PFSK-1 (cell line): Measurements from ENCODE around the gene PC.

Experiments
- FOXP2 ChIP-seq: optimal IDR thresholded peaks from 2 replicates; pipeline ENCODE3; 2011; ENCODE audit warnings: borderline replicate concordance, control low read depth, inconsistent platforms; ENCODE audit not compliant: insufficient read depth; ENCODE audit errors: extremely low read length, extremely low read depth
- POLR2AphosphoS5 ChIP-seq: IDR thresholded peaks from 2 replicates; pipeline ENCODE4 v1.6.1; 2012; ENCODE audit warnings: low read depth, mild to moderate bottlenecking, control low read depth, low read length, moderate library complexity
- SIN3A ChIP-seq: IDR thresholded peaks from 2 replicates; pipeline ENCODE4 v1.6.1; 2012; ENCODE audit warnings: mild to moderate bottlenecking, low read length, moderate library complexity, borderline replicate concordance; ENCODE audit not compliant: insufficient read depth
- TAF1 ChIP-seq: IDR thresholded peaks from 2 replicates; pipeline ENCODE4 v1.6.1; 2012; ENCODE audit warnings: low read length, control low read depth, borderline replicate concordance; ENCODE audit not compliant: insufficient read depth
- TF ChIP-seq, protein P1 (sequence below), 2 experiments: IDR thresholded peaks; 2 replicates each; pipeline versions ENCODE4 v1.6.1 to v1.8.0; 2011 to 2012; ENCODE audit warnings: low read depth in 2 of 2, low read length in 2 of 2, control low read depth in 1 of 2, inconsistent platforms in 1 of 2, mild to moderate bottlenecking in 1 of 2, moderate library complexity in 1 of 2; ENCODE audit not compliant: insufficient read depth in 1 of 2

The PC gene

GRCh38 chr11:66882561-66883015 is 75.6 kb downstream of the PC start:
- TF ChIP-seq POLR2AphosphoS5, result no peak
- no peak for TF ChIP-seq SIN3A
- TF ChIP-seq, protein P1, sequence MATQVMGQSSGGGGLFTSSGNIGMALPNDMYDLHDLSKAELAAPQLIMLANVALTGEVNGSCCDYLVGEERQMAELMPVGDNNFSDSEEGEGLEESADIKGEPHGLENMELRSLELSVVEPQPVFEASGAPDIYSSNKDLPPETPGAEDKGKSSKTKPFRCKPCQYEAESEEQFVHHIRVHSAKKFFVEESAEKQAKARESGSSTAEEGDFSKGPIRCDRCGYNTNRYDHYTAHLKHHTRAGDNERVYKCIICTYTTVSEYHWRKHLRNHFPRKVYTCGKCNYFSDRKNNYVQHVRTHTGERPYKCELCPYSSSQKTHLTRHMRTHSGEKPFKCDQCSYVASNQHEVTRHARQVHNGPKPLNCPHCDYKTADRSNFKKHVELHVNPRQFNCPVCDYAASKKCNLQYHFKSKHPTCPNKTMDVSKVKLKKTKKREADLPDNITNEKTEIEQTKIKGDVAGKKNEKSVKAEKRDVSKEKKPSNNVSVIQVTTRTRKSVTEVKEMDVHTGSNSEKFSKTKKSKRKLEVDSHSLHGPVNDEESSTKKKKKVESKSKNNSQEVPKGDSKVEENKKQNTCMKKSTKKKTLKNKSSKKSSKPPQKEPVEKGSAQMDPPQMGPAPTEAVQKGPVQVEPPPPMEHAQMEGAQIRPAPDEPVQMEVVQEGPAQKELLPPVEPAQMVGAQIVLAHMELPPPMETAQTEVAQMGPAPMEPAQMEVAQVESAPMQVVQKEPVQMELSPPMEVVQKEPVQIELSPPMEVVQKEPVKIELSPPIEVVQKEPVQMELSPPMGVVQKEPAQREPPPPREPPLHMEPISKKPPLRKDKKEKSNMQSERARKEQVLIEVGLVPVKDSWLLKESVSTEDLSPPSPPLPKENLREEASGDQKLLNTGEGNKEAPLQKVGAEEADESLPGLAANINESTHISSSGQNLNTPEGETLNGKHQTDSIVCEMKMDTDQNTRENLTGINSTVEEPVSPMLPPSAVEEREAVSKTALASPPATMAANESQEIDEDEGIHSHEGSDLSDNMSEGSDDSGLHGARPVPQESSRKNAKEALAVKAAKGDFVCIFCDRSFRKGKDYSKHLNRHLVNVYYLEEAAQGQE (IDR thresholded peaks at IDR 0.05; ENCODE audit: insufficient read depth in 1 of 2, low read depth in 2 of 2, low read length in 2 of 2), result no peak
- TF ChIP-seq FOXP2, result no peak
- TF ChIP-seq TAF1, result no peak

DNA sequence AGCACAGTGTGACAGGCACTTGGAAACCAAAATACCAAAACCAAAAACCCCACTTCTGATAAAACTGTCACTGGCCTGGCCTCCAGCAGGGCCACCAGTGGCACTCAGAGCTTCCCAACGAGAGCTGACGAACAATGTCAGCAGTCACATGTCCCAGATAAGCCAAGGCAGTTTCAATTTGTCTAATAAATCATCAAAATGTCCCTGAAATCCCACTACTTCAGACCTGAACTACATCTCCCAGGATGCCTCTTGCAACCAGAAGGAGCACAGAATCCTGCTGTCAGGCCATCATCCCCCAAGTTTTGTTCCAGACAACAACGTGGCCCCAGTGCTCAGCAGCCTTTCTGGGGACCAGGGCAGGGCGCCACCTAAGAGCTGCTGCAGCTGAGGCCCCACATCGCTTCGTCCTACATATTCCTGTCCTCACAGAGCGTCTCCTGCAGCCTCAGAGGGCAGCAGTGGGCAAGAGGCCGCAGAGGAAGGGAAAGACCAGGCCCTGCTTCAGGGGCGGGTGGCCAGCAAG is 76.2 kb downstream of the PC start:
- TF ChIP-seq POLR2AphosphoS5 (no peak), FOXP2 (no peak)

GRCh38 chr11:66881451-66881835 is 76.7 kb downstream of the PC start:
- TF ChIP-seq TAF1 (no peak), FOXP2 (no peak), SIN3A (no peak), POLR2AphosphoS5 (no peak)

DNA sequence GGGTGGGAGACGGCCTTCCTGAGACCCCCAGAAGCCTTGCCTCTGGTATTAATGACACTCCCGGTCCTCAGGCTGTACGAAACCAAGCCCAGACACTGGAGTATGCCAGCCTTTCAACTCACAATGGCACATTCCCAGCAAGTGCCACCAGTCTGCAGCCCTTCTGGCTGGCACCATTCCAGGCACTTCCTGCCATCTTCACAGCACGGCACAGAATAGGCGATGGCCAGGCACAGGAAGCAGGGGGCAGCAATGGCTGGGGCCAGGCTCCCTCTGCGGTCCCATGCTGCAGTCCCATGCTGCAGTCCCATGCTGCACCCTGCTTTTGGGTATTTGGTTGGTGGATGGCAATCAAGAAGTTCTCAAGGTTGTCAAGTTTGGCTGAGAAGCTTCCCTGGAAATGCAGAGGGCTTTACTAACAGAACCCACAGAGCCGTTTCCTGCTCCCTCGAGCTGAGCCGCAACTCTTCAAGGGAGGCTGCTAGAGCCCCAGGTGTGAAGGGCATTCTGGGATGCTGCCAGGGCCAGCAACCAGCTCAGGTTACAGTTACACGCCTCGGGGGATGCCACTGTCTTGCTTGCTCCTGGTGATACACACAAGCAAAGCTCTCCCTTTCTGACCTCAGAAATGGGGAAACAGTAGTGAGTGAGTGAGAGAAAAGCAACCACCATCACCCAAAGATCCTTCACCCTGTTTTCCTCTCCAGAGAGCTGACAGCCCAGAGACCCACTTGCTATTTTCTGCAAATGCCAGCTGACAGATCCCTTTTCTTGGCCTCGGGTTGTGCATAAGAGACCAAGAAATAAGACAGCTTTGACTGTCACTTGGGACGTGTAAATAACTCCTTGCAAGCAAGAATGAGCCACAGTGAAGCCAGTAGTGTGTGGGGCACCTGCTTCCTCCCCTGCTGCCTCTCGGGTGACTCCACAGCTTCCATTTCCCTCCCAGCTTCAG is 77.4 kb downstream of the PC start:
- TF ChIP-seq FOXP2 (no peak), POLR2AphosphoS5 (no peak), SIN3A (no peak), TAF1 (no peak)
- TF ChIP-seq, protein P1 (IDR thresholded peaks at IDR 0.05; ENCODE audit: insufficient read depth in 1 of 2, low read depth in 2 of 2, low read length in 2 of 2), result no peak

DNA sequence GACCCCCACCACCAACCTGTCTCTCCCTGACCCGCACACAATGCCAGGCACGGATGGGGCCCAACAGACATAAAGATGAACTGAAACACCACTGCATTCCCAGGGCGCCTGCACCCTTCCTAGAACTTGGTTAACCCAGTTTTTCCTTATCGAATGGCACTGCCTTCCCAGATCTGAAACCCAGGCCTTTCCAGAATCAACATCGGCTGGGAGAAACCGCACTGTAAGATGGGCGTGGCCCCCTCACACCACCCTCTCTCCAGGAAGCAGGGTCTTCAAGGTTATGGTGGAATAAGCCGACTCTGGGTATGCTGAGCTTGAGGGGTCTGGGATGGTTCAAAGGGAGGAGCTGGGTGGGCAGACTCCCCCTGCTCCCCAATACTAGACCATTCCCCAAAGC is 78.2 kb downstream of the PC start:
- TF ChIP-seq, protein P1 (IDR thresholded peaks at IDR 0.05; ENCODE audit: insufficient read depth in 1 of 2, low read depth in 2 of 2, low read length in 2 of 2), result no peak
- TF ChIP-seq POLR2AphosphoS5, result no peak
- TF ChIP-seq TAF1, result no peak
- TF ChIP-seq SIN3A, result no peak
- TF ChIP-seq FOXP2, result no peak

GRCh38 chr11:66879583-66879982 is 78.6 kb downstream of the PC start:
- TF ChIP-seq POLR2AphosphoS5 (no peak), SIN3A (no peak), FOXP2 (no peak), TAF1 (no peak)
- TF ChIP-seq, protein P1 (IDR thresholded peaks at IDR 0.05; ENCODE audit: insufficient read depth in 1 of 2, low read depth in 2 of 2, low read length in 2 of 2), result no peak
